ENCODE measurements around the gene GPR156. TPM values are rescaled to one million over a fixed set of nuclear protein-coding genes. Genes with fewer than 3 reads are reported as not detected.
A peak's percentile ranks its signal among the peaks of the same experiment; 100 is the strongest.
"Not testable (repeated sequence)": the region's sequence is repeated elsewhere in the genome, so short reads cannot be mapped to it uniquely, and the experiment has no call there.

The GPR156 gene
- total and polyA plus RNA-seq, 7 donors: 0.07 to 1.7 (median 1.1) TPM; not detected in 2

DNA sequence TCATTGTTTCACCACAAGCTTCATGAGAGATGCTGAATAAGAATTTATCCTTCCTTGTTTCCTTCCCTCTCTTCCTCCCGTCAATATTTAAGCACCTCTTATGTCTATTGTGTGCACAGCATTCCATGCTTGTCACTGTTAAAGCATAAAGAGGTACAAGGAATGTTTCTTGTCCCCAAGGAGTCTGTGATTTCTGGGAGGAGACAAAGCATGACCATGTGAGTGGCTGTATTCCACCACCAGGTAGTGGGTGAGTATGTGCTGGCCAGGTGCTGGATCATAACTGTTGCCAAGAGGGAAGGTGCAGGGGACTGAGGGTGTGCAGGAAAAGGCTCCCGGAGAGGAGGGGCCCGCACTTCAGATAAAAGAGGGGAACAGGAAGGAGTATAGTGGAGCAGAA, 127.9 kb downstream of the GPR156 start:
- peaks cover 0 to 9% (median 0%) of the 10 kb centered on the region in 4 donors for H3K9me3 ChIP-seq
- intact Hi-C loops (cut with DNase I): no loop called here
- H3K36me3 ChIP-seq: no peaks in the 10 kb centered on the region
- 80 to 85% methylated on average over 3 of the region's 3 CpGs for WGBS, 2 donors
- TF ChIP-seq POLR2AphosphoS5 (IDR thresholded peaks at IDR 0.05) (no peak), POLR2A (IDR thresholded peaks at IDR 0.05) (no peak), EP300 (IDR thresholded peaks at IDR 0.05) (no peak)
- TF ChIP-seq, protein P1, sequence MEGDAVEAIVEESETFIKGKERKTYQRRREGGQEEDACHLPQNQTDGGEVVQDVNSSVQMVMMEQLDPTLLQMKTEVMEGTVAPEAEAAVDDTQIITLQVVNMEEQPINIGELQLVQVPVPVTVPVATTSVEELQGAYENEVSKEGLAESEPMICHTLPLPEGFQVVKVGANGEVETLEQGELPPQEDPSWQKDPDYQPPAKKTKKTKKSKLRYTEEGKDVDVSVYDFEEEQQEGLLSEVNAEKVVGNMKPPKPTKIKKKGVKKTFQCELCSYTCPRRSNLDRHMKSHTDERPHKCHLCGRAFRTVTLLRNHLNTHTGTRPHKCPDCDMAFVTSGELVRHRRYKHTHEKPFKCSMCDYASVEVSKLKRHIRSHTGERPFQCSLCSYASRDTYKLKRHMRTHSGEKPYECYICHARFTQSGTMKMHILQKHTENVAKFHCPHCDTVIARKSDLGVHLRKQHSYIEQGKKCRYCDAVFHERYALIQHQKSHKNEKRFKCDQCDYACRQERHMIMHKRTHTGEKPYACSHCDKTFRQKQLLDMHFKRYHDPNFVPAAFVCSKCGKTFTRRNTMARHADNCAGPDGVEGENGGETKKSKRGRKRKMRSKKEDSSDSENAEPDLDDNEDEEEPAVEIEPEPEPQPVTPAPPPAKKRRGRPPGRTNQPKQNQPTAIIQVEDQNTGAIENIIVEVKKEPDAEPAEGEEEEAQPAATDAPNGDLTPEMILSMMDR (IDR thresholded peaks at IDR 0.05): no peak
- no peak overlapping the region for H3K4me3 ChIP-seq
- no peak for DNase-seq
- H3K27ac ChIP-seq: no peak overlapping the region
- H3K4me1 ChIP-seq: peaks cover 0 to 19% (median 7%) of the 10 kb centered on the region in 4 donors
- no peaks in the 10 kb centered on the region for H3K27me3 ChIP-seq

DNA sequence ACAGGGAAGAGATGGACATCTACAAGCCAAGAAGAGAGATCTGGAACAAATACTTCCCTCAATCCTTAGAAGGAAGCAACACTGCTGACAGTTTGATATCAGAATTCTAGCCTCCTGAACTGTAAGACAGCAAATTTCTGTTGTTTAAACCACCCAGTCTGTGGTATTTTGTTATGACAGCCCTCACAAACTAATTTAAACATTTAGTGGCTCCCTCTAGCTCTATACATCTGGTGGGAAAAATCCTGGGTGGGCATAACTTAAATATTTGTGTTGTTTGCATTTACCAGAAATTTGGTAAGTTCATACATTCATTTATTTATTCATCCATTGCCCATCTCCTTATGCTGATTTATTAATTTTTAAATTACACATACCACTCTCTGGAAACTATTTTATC, 128.3 kb downstream of the GPR156 start:
- intact Hi-C loops (cut with DNase I): no loop called here
- Histone ChIP-seq H3K9me3 (peaks cover 0 to 9% (median 0%) of the 10 kb centered on the region in 4 donors), H3K4me1 (peaks cover 0 to 19% (median 7%) of the 10 kb centered on the region in 4 donors), H3K27ac (no peak overlapping the region), H3K4me3 (no peak overlapping the region), H3K27me3 (no peaks in the 10 kb centered on the region), H3K36me3 (no peaks in the 10 kb centered on the region)
- DNase-seq: no peak
- TF ChIP-seq, protein P1 (IDR thresholded peaks at IDR 0.05): no peak
- TF ChIP-seq EP300 (IDR thresholded peaks at IDR 0.05) (no peak), POLR2A (IDR thresholded peaks at IDR 0.05) (no peak), POLR2AphosphoS5 (IDR thresholded peaks at IDR 0.05) (no peak)

DNA sequence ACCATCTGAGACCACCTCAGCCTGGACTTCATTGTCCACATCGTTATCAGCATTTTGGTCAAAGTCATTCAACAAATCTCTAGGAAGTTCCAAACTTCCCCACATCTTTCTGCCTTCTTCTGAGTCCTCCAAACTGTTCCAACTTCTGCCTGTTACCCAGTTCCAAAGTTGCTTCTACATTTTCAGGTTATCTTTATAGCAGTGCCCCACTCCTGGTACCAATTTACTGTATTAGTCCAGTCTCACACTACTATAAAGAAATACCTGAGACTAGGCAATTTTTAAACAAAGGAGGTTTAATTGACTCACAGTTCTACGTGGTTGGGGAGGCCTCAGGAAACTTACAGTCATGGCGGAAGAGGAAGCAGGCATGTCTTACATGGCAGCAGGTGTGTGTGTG, 129.3 kb downstream of the GPR156 start:
- WGBS, 2 donors: 93 to 95% methylated on average over 3 of the region's 3 CpGs
- intact Hi-C loops (cut with DNase I): not testable (repeated sequence)

DNA sequence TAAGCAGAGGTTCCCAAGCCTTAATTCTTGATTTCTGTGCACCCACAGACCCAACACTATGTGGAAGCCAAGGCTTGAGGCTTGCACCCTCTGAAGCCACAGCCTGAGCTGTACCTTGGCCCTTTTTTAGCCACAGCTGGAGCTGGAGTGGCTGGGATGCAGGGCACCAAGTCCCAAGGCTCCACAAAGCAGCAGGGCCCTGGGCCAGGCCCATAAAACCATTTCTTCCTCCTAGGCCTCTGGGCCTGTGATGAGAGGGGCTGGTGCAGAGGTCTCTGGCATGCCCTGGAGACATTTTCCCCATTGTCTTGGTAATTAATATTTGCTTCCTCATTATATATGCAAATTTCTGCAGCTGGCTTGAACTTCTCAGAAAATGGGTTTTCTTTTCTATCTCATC, 129.9 kb downstream of the GPR156 start:
- H3K9me3 ChIP-seq: peaks cover 0 to 9% (median 0%) of the 10 kb centered on the region in 4 donors
- H3K4me1 ChIP-seq: peaks cover 0 to 13% (median 3%) of the 10 kb centered on the region in 4 donors
- no peak overlapping the region for H3K4me3 ChIP-seq
- TF ChIP-seq POLR2A (IDR thresholded peaks at IDR 0.05) (no peak), EP300 (IDR thresholded peaks at IDR 0.05) (no peak), POLR2AphosphoS5 (IDR thresholded peaks at IDR 0.05) (no peak)
- TF ChIP-seq, protein P1 (IDR thresholded peaks at IDR 0.05): no peak
- DNase-seq: no peak
- intact Hi-C loops (cut with DNase I): no loop called here
- H3K36me3 ChIP-seq: no peaks in the 10 kb centered on the region
- no peaks in the 10 kb centered on the region for H3K27me3 ChIP-seq
- H3K27ac ChIP-seq: no peak overlapping the region

More for the DNA sequence above, 129.3 kb downstream of the GPR156 start:
- H3K27ac ChIP-seq, H3K9me3 ChIP-seq, H3K36me3 ChIP-seq, DNase-seq, H3K4me3 ChIP-seq, H3K27me3 ChIP-seq: not testable (repeated sequence)
- H3K4me1 ChIP-seq: peaks cover 0 to 19% (median 6%) of the 10 kb centered on the region in 4 donors

DNA sequence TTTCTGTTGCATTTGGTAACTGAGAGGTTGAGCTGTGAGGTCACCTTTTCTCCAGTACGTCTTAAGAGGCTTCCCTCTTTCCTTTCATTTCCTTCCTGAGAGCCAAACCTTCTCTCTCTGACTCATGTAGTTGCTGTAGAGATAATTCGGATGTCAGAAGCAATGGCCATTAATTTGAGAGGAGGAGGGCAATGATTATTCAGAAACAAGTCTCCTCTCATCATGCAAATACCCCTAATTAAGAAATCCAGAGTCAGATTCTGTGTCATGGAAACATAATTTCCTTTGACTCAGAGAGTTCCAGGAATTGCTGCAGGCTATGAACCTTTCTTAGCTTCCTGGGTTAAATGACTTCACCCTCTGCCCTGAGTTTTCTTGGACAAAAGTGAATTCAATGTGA, 131.7 kb downstream of the GPR156 start:
- no peaks in the 10 kb centered on the region for H3K27me3 ChIP-seq
- DNase-seq: no peak
- H3K27ac ChIP-seq: peak overlapping the region in 1 of 4 donors; percentile 6
- TF ChIP-seq EP300 (IDR thresholded peaks at IDR 0.05): no peak
- H3K36me3 ChIP-seq: no peaks in the 10 kb centered on the region
- 73 to 81% methylated on average over 2 of the region's 2 CpGs for whole genome bisulfite sequencing, 2 donors
- H3K4me3 ChIP-seq: no peak overlapping the region
- intact Hi-C loops (cut with DNase I): no loop called here
- H3K4me1 ChIP-seq: no peaks in the 10 kb centered on the region
- peaks cover 0 to 9% (median 0%) of the 10 kb centered on the region in 4 donors for H3K9me3 ChIP-seq

DNA sequence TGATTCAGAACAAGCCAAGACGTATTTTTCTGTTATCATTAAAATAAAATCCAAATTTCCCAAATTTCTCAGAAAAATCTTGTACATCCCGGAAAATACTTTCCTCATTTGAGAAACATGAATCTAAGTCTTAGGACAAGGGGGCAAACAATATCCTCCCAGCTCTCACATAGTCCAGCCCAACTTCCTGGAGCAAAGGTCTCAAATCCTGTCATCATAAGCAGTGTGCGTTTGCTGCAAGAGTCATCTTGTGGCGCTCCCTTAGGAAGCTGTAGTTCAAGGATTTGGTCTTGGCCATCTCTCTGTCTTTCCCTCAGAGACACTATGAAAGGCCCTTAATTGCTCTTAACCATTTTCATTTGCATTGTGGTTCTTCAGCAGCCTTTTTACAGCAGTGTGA, 133.2 kb downstream of the GPR156 start:
- H3K27ac ChIP-seq: no peak overlapping the region
- no peaks in the 10 kb centered on the region for H3K27me3 ChIP-seq
- DNase-seq: no peak
- H3K4me3 ChIP-seq: no peak overlapping the region
- TF ChIP-seq EP300 (IDR thresholded peaks at IDR 0.05) (no peak), POLR2AphosphoS5 (IDR thresholded peaks at IDR 0.05) (no peak), POLR2A (IDR thresholded peaks at IDR 0.05) (no peak)
- TF ChIP-seq, protein P1 (IDR thresholded peaks at IDR 0.05): no peak
- peaks cover 0 to 9% (median 0%) of the 10 kb centered on the region in 4 donors for H3K9me3 ChIP-seq
- no peaks in the 10 kb centered on the region for H3K36me3 ChIP-seq
- WGBS, 2 donors: 22 to 79% methylated on average over 4 of the region's 4 CpGs
- intact Hi-C loops (cut with DNase I): no loop called here
- no peaks in the 10 kb centered on the region for H3K4me1 ChIP-seq
